Gastroesophageal sphincter (tissue), 3 donors: Measurements from ENCODE around the gene PEPD.

Experiments
- CTCF ChIP-seq, 4 experiments: fragments of 200-600 bp in 2 of 4; fragments of 450-650 bp in 2 of 4; sonication (generic) in 1 of 4; IDR thresholded peaks; one replicate each; pipeline ENCODE4 v1.5.1; 2017 to 2019; ENCODE audit warnings: antibody characterized with exemption in 4 of 4, mild to moderate bottlenecking in 2 of 4, moderate library complexity in 2 of 4
- EP300 ChIP-seq: sonication (generic); formaldehyde crosslinking; IDR thresholded peaks from one replicate; pipeline ENCODE4 v1.6.1; 2017; ENCODE audit warnings: antibody characterized with exemption, mild to moderate bottlenecking
- POLR2A ChIP-seq, 2 donors: fragments of 450-650 bp; IDR thresholded peaks; one replicate each; pipeline ENCODE4 v1.6.1; 2017; ENCODE audit warnings: antibody characterized with exemption in 2 of 2, mild to moderate bottlenecking in 2 of 2, moderate library complexity in 1 of 2

- no peak for TF ChIP-seq CTCF (IDR thresholded peaks at IDR 0.05)
- no peak for TF ChIP-seq EP300
- no peak for TF ChIP-seq POLR2A (IDR thresholded peaks at IDR 0.05)
These were observed 37.3 kb downstream of the PEPD start for GRCh38 chr19:33484226-33484774.
